Activated CD8-positive, alpha-beta memory T cell treated with anti-CD3 and anti-CD28 coated beads for 24 hours (primary cell): ENCODE measurements around the gene SPN.
"Not testable (repeated sequence)": the region's sequence is repeated elsewhere in the genome, so short reads cannot be mapped to it uniquely, and the experiment has no call there.

Experiments
- DNase-seq: peaks from one replicate; pipeline ENCODE4 v3.0.0-alpha.2; 2020

SPN gene, protein sequence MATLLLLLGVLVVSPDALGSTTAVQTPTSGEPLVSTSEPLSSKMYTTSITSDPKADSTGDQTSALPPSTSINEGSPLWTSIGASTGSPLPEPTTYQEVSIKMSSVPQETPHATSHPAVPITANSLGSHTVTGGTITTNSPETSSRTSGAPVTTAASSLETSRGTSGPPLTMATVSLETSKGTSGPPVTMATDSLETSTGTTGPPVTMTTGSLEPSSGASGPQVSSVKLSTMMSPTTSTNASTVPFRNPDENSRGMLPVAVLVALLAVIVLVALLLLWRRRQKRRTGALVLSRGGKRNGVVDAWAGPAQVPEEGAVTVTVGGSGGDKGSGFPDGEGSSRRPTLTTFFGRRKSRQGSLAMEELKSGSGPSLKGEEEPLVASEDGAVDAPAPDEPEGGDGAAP

GRCh38 chr16:29663016-29663806 is at the start of gene SPN:
Gene SPN (plus strand): TSS chr16:29663247. CDS start chr16:29663729, 482 bp downstream.
- peak; percentile 81 for DNase-seq

GRCh38 chr16:29613307-29614057 is 49.6 kb upstream of the SPN start:
- DNase-seq = peak; percentile 98

DNA sequence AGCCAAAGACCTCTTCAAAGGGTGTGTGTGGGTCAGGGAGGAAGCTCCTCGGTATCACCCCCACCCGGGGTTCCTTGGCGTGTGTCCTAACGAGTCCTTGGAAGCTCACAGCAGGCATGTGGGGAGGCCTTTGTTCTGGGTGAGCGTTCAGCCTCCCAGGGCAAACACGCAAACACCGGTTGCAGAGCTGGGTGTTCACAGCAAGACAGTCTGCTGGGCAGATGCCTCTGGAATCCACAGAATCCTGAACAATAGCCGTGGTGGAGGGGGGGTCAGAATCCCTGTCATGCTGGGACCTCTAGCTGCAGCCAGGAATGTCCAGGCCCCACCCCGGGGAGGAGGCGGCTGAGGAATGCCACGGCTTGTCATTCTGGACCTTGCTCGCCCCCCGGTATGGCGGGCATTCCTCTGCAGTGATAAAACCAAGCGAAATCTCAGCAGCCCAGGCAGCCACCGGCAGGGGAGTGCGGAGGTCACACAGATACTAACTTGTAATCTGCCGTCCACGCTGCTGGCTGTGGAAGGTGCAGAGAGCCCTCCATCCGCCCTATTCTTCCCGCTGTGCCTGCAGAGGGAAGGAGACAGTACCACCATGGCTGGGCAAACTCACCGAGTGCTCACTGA is 48.2 kb upstream of the SPN start:
- peak; percentile 57 for DNase-seq

DNA sequence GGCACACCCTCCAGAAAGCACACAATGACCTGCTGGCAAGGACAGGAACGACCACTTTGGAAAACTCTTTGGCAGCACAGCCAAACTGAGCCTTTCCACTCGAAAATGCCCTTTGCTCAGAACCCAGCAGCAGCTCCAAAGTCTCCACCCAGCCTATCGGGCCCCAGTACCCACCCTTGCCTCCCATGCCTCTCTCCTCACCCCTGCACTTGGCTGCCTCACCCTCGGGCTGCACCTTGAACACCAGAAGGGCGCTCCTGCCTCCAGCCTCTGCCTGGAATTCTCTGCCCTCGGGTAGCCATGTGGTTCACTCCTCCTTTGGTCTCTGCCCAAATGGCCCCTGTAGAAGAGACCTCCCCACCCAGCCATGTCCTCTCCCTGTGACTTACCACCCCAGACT is 46.9 kb upstream of the SPN start:
- DNase-seq = not testable (repeated sequence)

DNA sequence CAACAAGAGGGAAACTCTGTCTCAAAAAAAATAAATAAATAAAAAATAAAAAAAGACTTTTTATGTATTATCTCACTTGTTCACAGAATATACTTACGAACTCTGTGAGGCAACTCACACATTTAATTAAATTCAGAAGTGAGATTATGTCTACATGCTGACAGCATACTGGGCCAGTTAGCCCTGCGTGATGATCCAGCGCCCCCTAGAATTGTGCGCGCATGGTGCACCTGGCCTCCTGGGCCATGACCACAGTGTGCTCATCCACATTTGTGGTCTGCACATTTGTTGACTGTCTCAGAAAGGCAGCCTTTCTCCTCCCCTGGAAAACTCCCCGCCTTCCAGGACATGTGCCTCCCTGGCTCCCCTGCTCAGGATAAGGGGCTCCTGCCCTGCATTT is 42.5 kb upstream of the SPN start:
- DNase-seq = not testable (repeated sequence)

GRCh38 chr16:29622738-29623137 is 40.3 kb upstream of the SPN start:
- not testable (repeated sequence) for DNase-seq

- DNase-seq = not testable (repeated sequence)
These were observed 39.8 kb upstream of the SPN start for GRCh38 chr16:29623253-29623652.

GRCh38 chr16:29625114-29625513 is 37.9 kb upstream of the SPN start:
- DNase-seq = not testable (repeated sequence)

DNA sequence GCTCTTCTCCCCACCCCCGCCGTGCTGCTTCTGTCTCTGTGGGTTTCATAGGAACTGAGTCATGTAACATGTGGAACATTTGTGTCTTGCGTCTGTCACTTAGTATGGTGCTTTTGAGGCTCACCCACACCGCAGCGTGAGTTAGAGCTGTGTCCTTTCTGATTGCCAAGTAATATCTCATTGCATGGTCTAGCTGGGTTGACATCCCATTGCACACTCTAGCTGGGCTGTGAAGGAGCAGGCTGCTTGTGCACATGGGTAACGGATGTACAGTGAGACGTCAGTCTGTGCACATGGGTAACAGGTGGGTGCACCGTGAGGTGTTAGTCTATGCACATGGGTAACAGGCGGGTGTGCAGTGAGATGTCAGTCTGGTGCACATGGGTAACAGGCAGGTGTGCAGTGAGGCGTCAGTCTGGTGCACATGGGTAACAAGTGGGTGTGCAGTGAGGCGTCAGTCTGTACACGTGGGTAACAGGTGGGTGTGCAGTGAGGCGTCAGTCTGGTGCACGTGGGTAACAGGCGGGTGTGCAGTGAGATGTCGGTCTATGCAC is 36.2 kb upstream of the SPN start:
- DNase-seq = peak; percentile 87

GRCh38 chr16:29627661-29628075 is 35.4 kb upstream of the SPN start:
- DNase-seq = peak; percentile 72

GRCh38 chr16:29628707-29629106 is 34.3 kb upstream of the SPN start:
- DNase-seq = not testable (repeated sequence)

DNA sequence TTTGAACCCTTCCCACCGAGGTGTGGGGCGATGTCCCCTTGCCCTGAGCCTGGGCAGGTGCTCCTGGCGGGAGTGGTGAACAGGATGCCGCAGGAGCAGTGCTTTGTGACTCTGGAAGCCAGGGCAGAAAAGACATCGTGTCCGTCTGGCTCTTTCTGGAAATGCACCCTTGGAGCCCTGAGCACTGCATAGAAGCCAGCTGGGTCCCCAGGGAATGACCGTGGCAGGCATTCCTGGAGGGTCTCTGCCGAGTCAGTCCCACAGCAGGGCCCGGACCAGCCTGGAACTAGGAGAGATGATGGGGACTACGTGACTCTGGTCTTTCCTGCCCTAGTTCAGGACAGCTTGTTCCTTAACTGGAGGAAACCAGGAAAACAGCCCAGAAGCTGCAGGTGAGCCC is 33.7 kb upstream of the SPN start:
- DNase-seq = not testable (repeated sequence)

DNA sequence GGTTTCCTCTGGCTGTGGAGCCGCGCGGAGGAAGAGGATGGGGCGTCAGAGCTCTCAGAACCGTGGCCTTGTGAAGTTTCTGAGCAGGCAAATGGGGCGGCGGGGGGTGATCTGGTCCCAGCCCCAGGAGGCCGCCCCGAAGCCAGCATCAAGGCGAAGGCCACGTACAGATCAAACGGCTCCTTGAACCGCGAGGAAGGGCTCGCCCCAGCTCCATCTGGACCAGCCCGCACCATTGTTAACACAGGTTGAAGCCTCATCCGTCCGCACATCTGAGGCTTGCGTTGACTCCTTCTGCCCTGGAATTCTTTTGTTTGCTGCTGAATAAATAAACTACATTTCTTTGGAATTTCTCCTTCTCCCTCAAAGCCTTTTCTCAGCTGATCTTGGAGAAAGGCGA is 31.4 kb upstream of the SPN start:
- not testable (repeated sequence) for DNase-seq

GRCh38 chr16:29635902-29636301 is 27.1 kb upstream of the SPN start:
- DNase-seq = not testable (repeated sequence)

DNA sequence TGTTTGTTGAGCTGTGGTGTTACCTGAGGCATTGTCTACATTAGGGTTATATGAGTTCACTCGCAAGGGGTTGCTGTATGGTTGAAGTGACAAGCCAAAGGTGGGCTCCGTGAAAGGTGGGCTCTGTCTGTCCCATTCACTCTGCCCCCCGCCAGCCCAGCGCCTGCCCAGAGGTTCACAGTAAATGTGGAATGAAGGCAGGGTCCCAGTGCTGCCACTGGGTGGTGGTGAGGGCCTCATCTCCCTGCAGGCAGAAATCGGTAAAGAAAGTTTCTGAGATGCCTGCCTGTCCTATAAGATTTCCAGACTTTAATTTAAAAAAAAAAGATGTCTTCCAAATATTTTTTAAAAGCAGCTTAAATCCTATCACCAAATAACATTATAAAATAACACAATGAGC is 26.7 kb upstream of the SPN start:
- DNase-seq = not testable (repeated sequence)

- not testable (repeated sequence) for DNase-seq
These were observed 24.3 kb upstream of the SPN start for GRCh38 chr16:29638751-29639150.

DNA sequence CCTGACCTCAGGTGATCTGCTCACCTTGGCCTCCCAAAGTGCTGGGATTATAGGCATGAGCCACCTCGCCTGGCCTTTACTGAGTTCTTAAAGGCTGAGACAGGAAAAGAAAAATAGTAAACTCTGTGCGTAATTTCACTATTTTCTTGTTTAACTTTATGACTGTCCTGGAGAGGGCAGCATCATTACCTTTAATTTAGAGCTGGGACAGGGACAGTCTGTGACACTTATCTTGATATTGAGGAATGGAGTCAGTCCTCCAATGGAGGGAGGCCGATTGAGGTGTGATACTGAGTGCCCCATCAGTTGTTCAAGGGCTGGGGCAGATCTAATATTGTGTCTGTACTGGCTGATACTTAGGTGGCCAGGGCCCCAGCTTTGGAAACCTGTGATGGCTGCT is 21.5 kb upstream of the SPN start:
- DNase-seq = no peak

GRCh38 chr16:29643596-29643995 is 19.5 kb upstream of the SPN start:
- no peak for DNase-seq

DNA sequence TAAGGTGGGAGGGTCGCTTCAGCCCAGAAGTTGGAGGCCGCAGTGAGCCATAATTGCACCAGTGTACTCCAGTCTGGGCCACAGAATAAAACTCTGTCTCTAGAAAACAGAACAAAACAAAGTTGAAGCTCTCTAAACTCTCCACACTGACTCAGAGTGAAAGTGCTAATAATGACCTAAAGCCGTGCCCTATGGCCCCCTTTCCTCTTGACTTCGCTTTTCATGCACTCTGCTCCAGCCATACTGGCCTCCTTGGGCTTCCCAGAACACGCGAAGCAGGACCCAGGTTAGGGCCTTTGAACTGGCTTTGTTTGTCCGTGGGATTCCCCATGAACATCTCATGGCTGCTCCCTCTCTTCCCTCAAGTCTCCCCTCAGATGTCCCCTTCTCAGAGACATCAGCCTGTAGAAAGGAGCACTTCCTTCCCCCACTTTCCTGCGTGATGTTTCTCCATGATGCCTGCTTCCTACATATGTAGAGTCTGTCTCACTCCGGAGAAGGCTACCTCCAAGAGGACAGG is 18.6 kb upstream of the SPN start:
- no peak for DNase-seq

DNA sequence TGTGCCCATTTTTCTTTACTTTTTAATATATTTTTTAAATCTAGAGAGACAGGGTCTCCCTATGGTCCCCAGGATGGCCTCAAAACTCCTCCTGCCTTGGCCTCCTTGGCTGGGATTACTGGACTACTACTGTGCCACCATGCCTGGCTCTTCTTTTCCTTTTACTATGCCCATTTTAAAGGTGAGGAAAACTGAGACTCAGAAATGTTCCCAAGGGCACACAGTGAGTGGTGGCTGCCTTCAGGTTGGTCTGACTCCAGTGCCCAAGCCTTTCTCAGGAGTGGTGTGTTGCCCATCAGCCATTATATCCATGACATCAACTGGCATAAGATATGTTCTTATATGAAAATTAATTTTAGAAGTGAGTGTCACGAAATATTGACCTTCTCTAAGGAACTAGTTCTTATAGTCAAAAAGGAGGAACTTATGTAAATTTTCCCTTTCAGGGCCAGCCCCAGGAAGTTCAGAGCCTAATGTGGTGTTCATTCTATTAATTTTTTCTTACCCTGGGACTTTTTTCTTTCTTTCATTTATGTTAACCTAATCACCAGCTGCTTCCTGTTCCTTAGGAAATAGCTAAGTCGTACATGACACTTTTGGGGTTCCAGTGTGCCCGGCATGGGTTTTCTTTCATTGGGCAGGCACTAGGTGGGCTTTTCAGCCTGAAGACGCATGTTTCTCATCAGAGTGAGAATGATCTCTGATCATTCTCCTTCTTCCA is 17.9 kb upstream of the SPN start:
- DNase-seq = no peak

GRCh38 chr16:29645694-29646187 is 17.3 kb upstream of the SPN start:
- no peak for DNase-seq
